Measurements from ENCODE around the gene PHLPP1.

DNA sequence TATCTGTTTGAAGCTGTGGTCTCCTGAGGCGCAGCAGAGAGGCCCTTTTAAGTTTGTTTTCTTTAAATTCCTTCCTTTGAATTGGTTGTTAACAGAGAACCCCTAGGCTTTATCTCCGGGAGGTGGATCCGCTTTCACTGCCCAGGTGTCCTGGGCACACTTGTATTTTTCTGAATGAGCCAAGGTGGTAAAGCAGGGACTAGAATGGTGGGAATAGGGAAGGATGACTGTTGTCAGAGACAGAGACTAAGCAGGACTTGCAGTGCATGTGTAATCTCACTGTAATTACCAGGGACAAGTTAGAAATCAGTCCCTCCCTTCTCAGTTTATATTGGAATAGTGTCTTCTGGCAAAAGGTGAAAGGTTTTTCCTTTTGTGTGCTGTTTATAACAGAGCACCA is 72.8 kb downstream of the PHLPP1 start:
- TF ChIP-seq TAF1 (IDR thresholded peaks at IDR 0.05; ENCODE audit: low read depth) (no peak), RAD21 (IDR thresholded peaks at IDR 0.05; ENCODE audit: low read depth) (no peak), TCF12 (IDR thresholded peaks at IDR 0.05; ENCODE audit: low read depth) (no peak), YY1 (IDR thresholded peaks at IDR 0.05; ENCODE audit: low read depth) (no peak), EP300 (IDR thresholded peaks at IDR 0.05; ENCODE audit: borderline replicate concordance) (no peak), FOXM1 (IDR thresholded peaks at IDR 0.05; ENCODE audit: borderline replicate concordance, low read depth) (no peak), TEAD4 (IDR thresholded peaks at IDR 0.05) (no peak), CEBPB (IDR thresholded peaks at IDR 0.05) (no peak), EGR1 (IDR thresholded peaks at IDR 0.05) (no peak), ZBTB7A (IDR thresholded peaks at IDR 0.05; ENCODE audit: low read depth) (no peak), NFIC (IDR thresholded peaks at IDR 0.05) (no peak)
- TF ChIP-seq, protein P1, sequence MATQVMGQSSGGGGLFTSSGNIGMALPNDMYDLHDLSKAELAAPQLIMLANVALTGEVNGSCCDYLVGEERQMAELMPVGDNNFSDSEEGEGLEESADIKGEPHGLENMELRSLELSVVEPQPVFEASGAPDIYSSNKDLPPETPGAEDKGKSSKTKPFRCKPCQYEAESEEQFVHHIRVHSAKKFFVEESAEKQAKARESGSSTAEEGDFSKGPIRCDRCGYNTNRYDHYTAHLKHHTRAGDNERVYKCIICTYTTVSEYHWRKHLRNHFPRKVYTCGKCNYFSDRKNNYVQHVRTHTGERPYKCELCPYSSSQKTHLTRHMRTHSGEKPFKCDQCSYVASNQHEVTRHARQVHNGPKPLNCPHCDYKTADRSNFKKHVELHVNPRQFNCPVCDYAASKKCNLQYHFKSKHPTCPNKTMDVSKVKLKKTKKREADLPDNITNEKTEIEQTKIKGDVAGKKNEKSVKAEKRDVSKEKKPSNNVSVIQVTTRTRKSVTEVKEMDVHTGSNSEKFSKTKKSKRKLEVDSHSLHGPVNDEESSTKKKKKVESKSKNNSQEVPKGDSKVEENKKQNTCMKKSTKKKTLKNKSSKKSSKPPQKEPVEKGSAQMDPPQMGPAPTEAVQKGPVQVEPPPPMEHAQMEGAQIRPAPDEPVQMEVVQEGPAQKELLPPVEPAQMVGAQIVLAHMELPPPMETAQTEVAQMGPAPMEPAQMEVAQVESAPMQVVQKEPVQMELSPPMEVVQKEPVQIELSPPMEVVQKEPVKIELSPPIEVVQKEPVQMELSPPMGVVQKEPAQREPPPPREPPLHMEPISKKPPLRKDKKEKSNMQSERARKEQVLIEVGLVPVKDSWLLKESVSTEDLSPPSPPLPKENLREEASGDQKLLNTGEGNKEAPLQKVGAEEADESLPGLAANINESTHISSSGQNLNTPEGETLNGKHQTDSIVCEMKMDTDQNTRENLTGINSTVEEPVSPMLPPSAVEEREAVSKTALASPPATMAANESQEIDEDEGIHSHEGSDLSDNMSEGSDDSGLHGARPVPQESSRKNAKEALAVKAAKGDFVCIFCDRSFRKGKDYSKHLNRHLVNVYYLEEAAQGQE (IDR thresholded peaks at IDR 0.05; ENCODE audit: low read depth), result no peak
- TF ChIP-seq, protein P2, sequence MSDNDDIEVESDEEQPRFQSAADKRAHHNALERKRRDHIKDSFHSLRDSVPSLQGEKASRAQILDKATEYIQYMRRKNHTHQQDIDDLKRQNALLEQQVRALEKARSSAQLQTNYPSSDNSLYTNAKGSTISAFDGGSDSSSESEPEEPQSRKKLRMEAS (IDR thresholded peaks at IDR 0.05), result no peak
